Neuronal stem cell (in vitro differentiated cells): ENCODE data around the gene AUTS2.
A peak's percentile ranks its signal among the peaks of the same experiment; 100 is the strongest.

Experiments used
- DNase-seq: peaks from one replicate; pipeline ENCODE4 v3.0.0-alpha.2; 2013; ENCODE audit warnings: low spot score
- H2AFZ ChIP-seq: one replicate; pipeline ENCODE4 v1.6.1; 2013; ENCODE audit warnings: mild to moderate bottlenecking, low read length, inconsistent platforms
- H2AK5ac ChIP-seq: 2 replicates; pipeline ENCODE4 v1.6.1; 2013; ENCODE audit warnings: low read depth, mild to moderate bottlenecking, inconsistent platforms, low read length, moderate library complexity, mixed read lengths
- H2BK120ac ChIP-seq: 2 replicates; pipeline ENCODE4 v1.6.1; 2013; ENCODE audit warnings: low read depth, mild to moderate bottlenecking, inconsistent platforms, low read length, moderate library complexity, mixed read lengths
- H2BK12ac ChIP-seq: one replicate; pipeline ENCODE4 v1.6.1; 2013; ENCODE audit warnings: low read length, inconsistent platforms
- H2BK15ac ChIP-seq: 2 replicates; pipeline ENCODE4 v1.6.1; 2013; ENCODE audit warnings: mild to moderate bottlenecking, low read length, inconsistent platforms, mixed read lengths
- H2BK5ac ChIP-seq: one replicate; pipeline ENCODE4 v1.6.1; 2013; ENCODE audit warnings: inconsistent platforms, mild to moderate bottlenecking, low read length, moderate library complexity
- H3K14ac ChIP-seq: one replicate; pipeline ENCODE4 v1.6.1; 2013; ENCODE audit warnings: low read length, inconsistent platforms
- H3K18ac ChIP-seq: 2 replicates; pipeline ENCODE4 v1.6.1; 2013; ENCODE audit warnings: low read length, inconsistent platforms
- H3K23ac ChIP-seq: 2 replicates; pipeline ENCODE4 v1.6.1; 2013; ENCODE audit warnings: low read depth, mild to moderate bottlenecking, mixed read lengths, low read length, inconsistent platforms; ENCODE audit not compliant: poor library complexity
- H3K27ac ChIP-seq: replicated peaks from 3 replicates; pipeline ENCODE4 v1.5.1; 2013; ENCODE audit warnings: low read length, inconsistent platforms
- H3K27me3 ChIP-seq, 3 experiments: 2 replicates each; pipeline ENCODE4 v1.6.1; 2013; ENCODE audit warnings: low read length in 3 of 3, mild to moderate bottlenecking in 2 of 3, inconsistent platforms in 1 of 3, low read depth in 1 of 3, mixed read lengths in 1 of 3, moderate library complexity in 1 of 3; ENCODE audit not compliant: control insufficient read depth in 3 of 3, insufficient read depth in 3 of 3
- H3K36me3 ChIP-seq, 2 donors: replicated peaks in 1 of 2; 2 replicates each; pipeline ENCODE4 v1.6.1; 2013; ENCODE audit warnings: low read length in 2 of 2; ENCODE audit not compliant: control insufficient read depth in 2 of 2, insufficient read depth in 2 of 2
- H3K4ac ChIP-seq: 2 replicates; pipeline ENCODE4 v1.6.1; 2013; ENCODE audit warnings: inconsistent platforms, mild to moderate bottlenecking, low read length, moderate library complexity
- H3K4me1 ChIP-seq, 2 donors: 1 replicate in 1 of 2; 2 replicates in 1 of 2; pipeline ENCODE4 v1.6.1; 2013; ENCODE audit warnings: low read length in 2 of 2, low read depth in 1 of 2; ENCODE audit not compliant: control insufficient read depth in 2 of 2, insufficient read depth in 1 of 2
- H3K4me2 ChIP-seq: one replicate; pipeline ENCODE4 v1.6.1; 2013; ENCODE audit warnings: mild to moderate bottlenecking, low read length, inconsistent platforms; ENCODE audit not compliant: insufficient read depth, poor library complexity, severe bottlenecking
- H3K4me3 ChIP-seq, 2 donors: 2 replicates each; pipeline ENCODE4 v1.5.1; 2013; ENCODE audit warnings: low read length in 2 of 2, mild to moderate bottlenecking in 2 of 2, inconsistent platforms in 1 of 2, moderate library complexity in 1 of 2
- H3K79me1 ChIP-seq: one replicate; pipeline ENCODE4 v1.6.1; 2013; ENCODE audit warnings: low read depth, mild to moderate bottlenecking, inconsistent platforms, low read length, moderate library complexity
- H3K9ac ChIP-seq: one replicate; pipeline ENCODE4 v1.6.1; 2013; ENCODE audit warnings: mild to moderate bottlenecking, low read depth, low read length, inconsistent platforms; ENCODE audit not compliant: poor library complexity
- H3K9me3 ChIP-seq, 2 donors: replicated peaks in 1 of 2; 2 replicates each; pipeline versions ENCODE3 to v1.6.1; 2013; ENCODE audit warnings: low read length in 2 of 2, mild to moderate bottlenecking in 2 of 2, inconsistent platforms in 1 of 2, low read depth in 1 of 2, mixed read lengths in 1 of 2, moderate library complexity in 1 of 2; ENCODE audit not compliant: control insufficient read depth in 2 of 2, insufficient read depth in 1 of 2
- H4K8ac ChIP-seq: one replicate; pipeline ENCODE4 v1.6.1; 2013; ENCODE audit warnings: low read depth, mild to moderate bottlenecking, inconsistent platforms, low read length, moderate library complexity
- H4K91ac ChIP-seq: one replicate; pipeline ENCODE4 v1.6.1; 2013; ENCODE audit warnings: low read length, low read depth, mild to moderate bottlenecking, inconsistent platforms; ENCODE audit not compliant: poor library complexity
- WGBS, 2 donors: extraction: QIAGEN DNeasy Blood & Tissue Kit; methylation state at CpG; one replicate each; pipeline ENCODE4 v1.1.7; 2013; ENCODE audit warnings: missing lambda C conversion rate in 2 of 2, mixed read lengths in 1 of 2; ENCODE audit not compliant: insufficient read length in 2 of 2, insufficient replicate concordance in 1 of 2; ENCODE audit errors: extremely low coverage in 2 of 2; 5-methylcytosine and 5-hydroxymethylcytosine counted together

The AUTS2 gene

GRCh38 chr7:70574970-70575799 is 976.9 kb downstream of the AUTS2 start:
- Histone ChIP-seq H3K4me1 (peaks cover 18 to 50% of the 10 kb centered on the region in 2 donors), H3K18ac (no peak overlapping the region), H3K4me2 (no peak overlapping the region), H3K27ac (no peak overlapping the region), H2BK5ac (no peak overlapping the region), H3K23ac (no peak overlapping the region), H2BK15ac (no peak overlapping the region), H3K79me1 (no peaks in the 10 kb centered on the region), H2AFZ (no peak overlapping the region), H4K8ac (no peak overlapping the region), H4K91ac (no peak overlapping the region), H3K36me3 (no peaks in the 10 kb centered on the region), H3K9ac (no peak overlapping the region), H3K14ac (no peak overlapping the region), H2BK120ac (no peak overlapping the region), H3K4me3 (no peak overlapping the region), H3K9me3 (peaks cover 0 to 2% of the 10 kb centered on the region in 2 donors), H2AK5ac (no peak overlapping the region), H3K27me3 (peaks cover 0 to 66% (median 19%) of the 10 kb centered on the region in 3 experiments), H2BK12ac (no peak overlapping the region), H3K4ac (no peak overlapping the region)
- no CpG with 5 or more reads among the region's 11 CpGs for WGBS, 2 donors
- DNase-seq, result peak; percentile 53

- H2BK5ac ChIP-seq, result no peak overlapping the region
- no peak overlapping the region for H3K14ac ChIP-seq
- H2BK120ac ChIP-seq, result no peak overlapping the region
- H3K23ac ChIP-seq, result no peak overlapping the region
- H3K4me3 ChIP-seq, result no peak overlapping the region
- H3K4ac ChIP-seq, result no peak overlapping the region
- H3K18ac ChIP-seq, result no peak overlapping the region
- peaks cover 18 to 40% of the 10 kb centered on the region in 2 donors for H3K4me1 ChIP-seq
- no peak overlapping the region for H3K4me2 ChIP-seq
- WGBS, 2 donors, result no CpG with 5 or more reads among the region's 2 CpGs
- H3K27me3 ChIP-seq, result peaks cover 0 to 56% (median 9%) of the 10 kb centered on the region in 3 experiments
- H2AFZ ChIP-seq, result no peak overlapping the region
- no peaks in the 10 kb centered on the region for H3K36me3 ChIP-seq
- H3K79me1 ChIP-seq, result no peaks in the 10 kb centered on the region
- no peak overlapping the region for H4K91ac ChIP-seq
- DNase-seq, result no peak
- no peak overlapping the region for H3K27ac ChIP-seq
- no peak overlapping the region for H3K9ac ChIP-seq
- H2BK12ac ChIP-seq, result no peak overlapping the region
- H3K9me3 ChIP-seq, result peaks cover 0 to 2% of the 10 kb centered on the region in 2 donors
- H4K8ac ChIP-seq, result no peak overlapping the region
- H2AK5ac ChIP-seq, result no peak overlapping the region
- H2BK15ac ChIP-seq, result no peak overlapping the region
Observed at GRCh38 chr7:70577078-70577477, 978.8 kb downstream of the AUTS2 start.

GRCh38 chr7:70578131-70578530 is 979.9 kb downstream of the AUTS2 start:
- no peak overlapping the region for H2AK5ac ChIP-seq
- no peak overlapping the region for H2AFZ ChIP-seq
- peaks cover 0 to 2% of the 10 kb centered on the region in 2 donors for H3K9me3 ChIP-seq
- WGBS, 2 donors, result no CpG with 5 or more reads among the region's 3 CpGs
- no peak overlapping the region for H4K91ac ChIP-seq
- no peak overlapping the region for H3K9ac ChIP-seq
- H2BK12ac ChIP-seq, result no peak overlapping the region
- H2BK15ac ChIP-seq, result no peak overlapping the region
- no peak overlapping the region for H3K27ac ChIP-seq
- H2BK5ac ChIP-seq, result no peak overlapping the region
- H3K27me3 ChIP-seq, result peaks cover 0 to 58% (median 9%) of the 10 kb centered on the region in 3 experiments
- H3K36me3 ChIP-seq, result no peaks in the 10 kb centered on the region
- no peak overlapping the region for H3K4me3 ChIP-seq
- H3K4me2 ChIP-seq, result no peak overlapping the region
- peaks cover 16 to 43% of the 10 kb centered on the region in 2 donors for H3K4me1 ChIP-seq
- no peak overlapping the region for H3K4ac ChIP-seq
- no peak overlapping the region for H3K14ac ChIP-seq
- H3K18ac ChIP-seq, result no peak overlapping the region
- H3K79me1 ChIP-seq, result no peaks in the 10 kb centered on the region
- H2BK120ac ChIP-seq, result no peak overlapping the region
- H4K8ac ChIP-seq, result no peak overlapping the region
- no peak for DNase-seq
- no peak overlapping the region for H3K23ac ChIP-seq

GRCh38 chr7:70579397-70580097 is 981.3 kb downstream of the AUTS2 start:
- Histone ChIP-seq H4K91ac (no peak overlapping the region), H3K9ac (no peak overlapping the region), H2AFZ (no peak overlapping the region), H3K18ac (no peak overlapping the region), H4K8ac (no peak overlapping the region), H2BK120ac (no peak overlapping the region), H3K27me3 (peaks cover 0 to 51% (median 9%) of the 10 kb centered on the region in 3 experiments), H2AK5ac (no peak overlapping the region), H3K79me1 (no peaks in the 10 kb centered on the region), H3K4me3 (no peak overlapping the region), H3K4me1 (peaks cover 10 to 43% of the 10 kb centered on the region in 2 donors), H3K23ac (no peak overlapping the region), H3K4me2 (no peak overlapping the region), H2BK12ac (no peak overlapping the region), H3K4ac (no peak overlapping the region), H2BK15ac (no peak overlapping the region), H3K14ac (no peak overlapping the region), H3K9me3 (peaks cover 0 to 2% of the 10 kb centered on the region in 2 donors), H3K36me3 (no peaks in the 10 kb centered on the region), H2BK5ac (no peak overlapping the region), H3K27ac (no peak overlapping the region)
- no peak for DNase-seq
- no CpG with 5 or more reads among the region's 6 CpGs for WGBS, 2 donors
